Kidney epithelial cell (primary cell): ENCODE results near the gene SASH1. TPM values are rescaled to one million over a fixed set of nuclear protein-coding genes. Genes with fewer than 3 reads are reported as not detected.

Source experiments
- DNase-seq: peaks from one replicate; pipeline ENCODE4 v3.0.0-alpha.2; 2010; ENCODE audit warnings: low read depth
- H3K27me3 ChIP-seq: 2 replicates; pipeline ENCODE4 v1.6.0; 2011; ENCODE audit warnings: low read length; ENCODE audit not compliant: control insufficient read depth, insufficient read depth
- H3K36me3 ChIP-seq: 2 replicates; pipeline ENCODE4 v1.5.1; 2011; ENCODE audit warnings: low read length; ENCODE audit not compliant: control insufficient read depth, insufficient read depth
- H3K4me3 ChIP-seq: 2 replicates; pipeline ENCODE4 v1.5.1; 2011; ENCODE audit warnings: low read depth, mild to moderate bottlenecking, control low read depth, low read length
- CTCF ChIP-seq: IDR thresholded peaks from 2 replicates; pipeline ENCODE4 v1.5.1; 2011; ENCODE audit warnings: mild to moderate bottlenecking, moderate library complexity, low read length, control low read depth, inconsistent platforms; ENCODE audit not compliant: insufficient read depth, poor library complexity, severe bottlenecking
- total RNA-seq: library from RNA; depleted of rRNA; stranded (reverse); fragments of >200 nt; gene quantifications from 2 replicates; pipeline ENCODE4 v1.2.3, GENCODE V29; 2015

Gene SASH1
- total RNA-seq, 1 donor from 2014 or later = 13.8 TPM

- Histone ChIP-seq H3K27me3 (no peaks in the 10 kb centered on the region), H3K4me3 (no peak overlapping the region), H3K36me3 (no peaks in the 10 kb centered on the region)
- no peak for TF ChIP-seq CTCF
- no peak for DNase-seq
Measured at GRCh38 chr6:148572676-148573335, 230.2 kb downstream of the SASH1 start.

GRCh38 chr6:148573922-148574321 lies 231.3 kb downstream of the SASH1 start:
- Histone ChIP-seq H3K27me3 (no peaks in the 10 kb centered on the region), H3K36me3 (no peaks in the 10 kb centered on the region), H3K4me3 (no peak overlapping the region)
- DNase-seq = no peak
- TF ChIP-seq CTCF = no peak

- H3K4me3 ChIP-seq = no peak overlapping the region
- DNase-seq = no peak
- no peaks in the 10 kb centered on the region for H3K27me3 ChIP-seq
- no peaks in the 10 kb centered on the region for H3K36me3 ChIP-seq
- TF ChIP-seq CTCF = peak; percentile 96
Measured at GRCh38 chr6:148577687-148578488, 235.2 kb downstream of the SASH1 start.

- no peak for DNase-seq
- H3K27me3 ChIP-seq = no peaks in the 10 kb centered on the region
- no peaks in the 10 kb centered on the region for H3K36me3 ChIP-seq
- TF ChIP-seq CTCF = no peak
- H3K4me3 ChIP-seq = no peak overlapping the region
Measured at GRCh38 chr6:148578489-148578814, 235.8 kb downstream of the SASH1 start.

- DNase-seq = no peak
- no peak overlapping the region for H3K4me3 ChIP-seq
- no peaks in the 10 kb centered on the region for H3K36me3 ChIP-seq
- H3K27me3 ChIP-seq = no peaks in the 10 kb centered on the region
- TF ChIP-seq CTCF = no peak
Measured at GRCh38 chr6:148578837-148579565, 236.4 kb downstream of the SASH1 start.
